AG04449 (cell line): ENCODE measurements around the gene CTNNA2.

Experiments
- CTCF ChIA-PET: fragments of 350-600 bp; formaldehyde crosslinking; extraction: SDS; loops from one replicate; lab custom pipeline; 2021; ENCODE audit warnings: antibody characterized with exemption; lab: Yijun Ruan, JAX
- POLR2A ChIA-PET: fragments of 400-600, 350-600 bp; formaldehyde crosslinking; extraction: SDS; loops from one replicate; lab custom pipeline; 2020; ENCODE audit warnings: antibody characterized with exemption, inconsistent platforms; lab: Yijun Ruan, JAX
- DNase-seq: peaks from one replicate; pipeline ENCODE4 v3.0.0-alpha.2; 2010; ENCODE audit warnings: low read depth, low spot score
- H3K4me3 ChIP-seq: 2 replicates; pipeline ENCODE4 v1.5.1; 2011; ENCODE audit warnings: low read depth, mild to moderate bottlenecking, control low read depth, low read length
- CTCF ChIP-seq: IDR thresholded peaks from one replicate; pipeline ENCODE4 v1.5.1; 2011; ENCODE audit warnings: mild to moderate bottlenecking, moderate library complexity, low read length, control low read depth, inconsistent platforms; ENCODE audit not compliant: insufficient read depth; ENCODE audit errors: missing control alignments

Gene CTNNA2

DNA sequence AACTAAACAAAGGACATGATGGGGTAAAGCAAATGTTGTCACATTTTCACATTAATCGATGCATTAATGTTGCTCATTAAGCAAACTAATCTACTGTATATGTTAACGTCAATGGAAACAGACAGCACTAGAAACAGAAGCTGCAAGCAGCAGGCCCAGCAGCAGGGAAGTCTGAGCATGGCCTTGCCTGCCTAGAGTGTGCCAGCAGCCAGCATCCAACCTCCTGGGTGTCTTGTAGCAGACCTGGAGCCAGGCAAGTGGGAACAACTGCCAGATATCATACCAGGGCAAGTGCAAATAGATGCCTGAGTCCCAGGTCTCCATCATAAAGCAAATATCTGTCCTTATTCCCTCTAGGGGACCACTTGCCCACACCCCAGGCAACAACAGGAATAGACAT, 472.7 kb downstream of the CTNNA2 start:
- ChIA-PET CTCF (no interaction called here), POLR2A (no interaction called here)
- no peak for TF ChIP-seq CTCF
- no peak for DNase-seq
- no peak overlapping the region for H3K4me3 ChIP-seq

GRCh38 chr2:79993144-79993543, 480.3 kb downstream of the CTNNA2 start:
- H3K4me3 ChIP-seq, result no peak overlapping the region
- POLR2A ChIA-PET, result no interaction called here
- peak; percentile 50 for DNase-seq
- TF ChIP-seq CTCF, result no peak
- CTCF ChIA-PET, result no interaction called here

- no peak overlapping the region for H3K4me3 ChIP-seq
- ChIA-PET CTCF (interaction anchor here (1.1 kb wide), 1 partner anchor 15 kb away, joined by 3 read pairs; no protein-coding TSS in a partner anchor), POLR2A (no interaction called here)
- TF ChIP-seq CTCF, result no peak
- DNase-seq, result no peak
These were observed 481.3 kb downstream of the CTNNA2 start for GRCh38 chr2:79994161-79994560.

DNA sequence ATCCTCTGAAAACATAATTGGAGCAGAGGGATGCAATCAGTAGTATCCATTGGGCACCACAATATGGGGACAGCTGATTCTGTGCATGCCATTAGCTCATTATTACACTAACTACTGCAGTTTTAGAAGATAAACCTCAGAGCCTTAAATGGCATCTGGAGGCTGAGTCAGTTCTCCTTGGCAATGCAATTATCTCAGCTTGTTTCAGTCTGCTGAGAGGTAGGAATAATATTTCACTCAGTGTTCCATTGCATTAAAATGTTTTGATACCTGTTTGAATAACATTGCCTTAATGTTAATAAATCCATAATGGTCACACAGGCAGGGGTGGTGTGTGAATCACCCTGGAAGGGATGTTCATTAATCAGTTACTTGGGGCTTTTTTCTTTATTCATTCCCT, 482.1 kb downstream of the CTNNA2 start:
- POLR2A ChIA-PET, result no interaction called here
- CTCF ChIA-PET, result interaction anchor here (1.1 kb wide), 1 partner anchor 16 kb away, joined by 3 read pairs; no protein-coding TSS in a partner anchor
- DNase-seq, result no peak
- H3K4me3 ChIP-seq, result no peak overlapping the region
- TF ChIP-seq CTCF, result no peak

DNA sequence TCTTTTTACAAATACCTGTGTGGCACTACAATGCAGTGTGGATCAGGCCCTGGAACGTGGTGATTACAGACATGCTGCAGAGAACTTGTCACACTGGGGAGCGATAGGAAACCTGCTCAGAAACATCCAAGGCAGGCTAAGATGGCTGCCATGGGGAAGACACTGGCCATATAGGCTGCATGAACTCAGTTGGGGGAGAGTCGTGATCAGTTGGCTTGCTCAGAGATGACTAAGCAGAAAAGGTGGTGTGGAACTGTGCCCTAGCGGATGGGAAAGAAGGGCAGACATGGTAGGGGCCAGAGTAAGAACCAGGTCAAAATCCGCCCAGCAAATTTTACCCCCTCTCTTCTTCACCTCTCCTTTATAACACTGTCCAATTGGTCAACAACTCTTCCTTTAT, 483.9 kb downstream of the CTNNA2 start:
- ChIA-PET POLR2A (no interaction called here), CTCF (no interaction called here)
- TF ChIP-seq CTCF, result no peak
- no peak overlapping the region for H3K4me3 ChIP-seq
- no peak for DNase-seq

DNA sequence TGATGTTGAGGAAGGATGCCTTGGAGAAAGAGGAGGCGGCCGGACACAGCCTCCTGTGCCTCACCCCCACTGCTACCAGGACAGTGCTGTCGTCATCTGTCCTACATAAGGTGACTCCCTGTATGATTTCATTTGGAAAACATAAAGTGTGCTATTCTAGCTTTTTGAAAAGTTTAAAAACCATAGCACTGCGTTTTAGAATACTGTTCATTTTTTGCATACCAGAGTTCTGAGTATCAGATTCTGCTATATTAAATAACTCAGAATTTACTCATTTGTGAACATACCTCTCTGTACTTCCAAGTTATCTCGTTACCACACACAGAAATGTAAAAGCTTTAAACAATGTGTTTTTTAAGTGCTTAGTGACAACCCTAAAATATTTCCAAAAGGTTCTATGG, 488.9 kb downstream of the CTNNA2 start:
- DNase-seq, result peak; percentile 42
- no peak for TF ChIP-seq CTCF
- no peak overlapping the region for H3K4me3 ChIP-seq
- ChIA-PET CTCF (interaction anchor here (0.7 to 1.9 kb wide), 2 partner anchors 25 to 237 kb away, joined by 3 to 4 read pairs; no protein-coding TSS in a partner anchor), POLR2A (interaction anchor here (1.0 kb wide), 1 partner anchor 232 kb away, joined by 3 read pairs; no protein-coding TSS in a partner anchor)
